H9 (cell line): ENCODE measurements around the gene CPM. TPM values are rescaled to one million over a fixed set of nuclear protein-coding genes. Genes with fewer than 3 reads are reported as not detected.
"Not testable (repeated sequence)": the region's sequence is repeated elsewhere in the genome, so short reads cannot be mapped to it uniquely, and the experiment has no call there.

ENCODE experiments used
- DNase-seq: peaks from one replicate; pipeline ENCODE4 v3.0.0-alpha.2; 2017
- H2AFZ ChIP-seq: one replicate; pipeline ENCODE4 v1.6.1; 2013; ENCODE audit warnings: mild to moderate bottlenecking, low read length, control low read depth, moderate library complexity
- H2AK5ac ChIP-seq: 2 replicates; pipeline ENCODE4 v1.6.1; 2013; ENCODE audit warnings: low read length, control low read depth, mixed read lengths; ENCODE audit not compliant: insufficient read length
- H2BK120ac ChIP-seq: one replicate; pipeline ENCODE4 v1.6.1; 2013; ENCODE audit warnings: low read depth, mild to moderate bottlenecking, low read length, control low read depth, inconsistent platforms; ENCODE audit not compliant: poor library complexity, severe bottlenecking
- H2BK12ac ChIP-seq: 2 replicates; pipeline ENCODE4 v1.6.1; 2013; ENCODE audit warnings: low read length, control low read depth, mixed read lengths, low read depth; ENCODE audit not compliant: insufficient read length
- H2BK15ac ChIP-seq: 2 replicates; pipeline ENCODE4 v1.6.1; 2013; ENCODE audit warnings: low read depth, low read length, control low read depth
- H2BK20ac ChIP-seq: one replicate; pipeline ENCODE4 v1.6.1; 2013; ENCODE audit warnings: low read depth, mild to moderate bottlenecking, low read length, control low read depth, inconsistent platforms; ENCODE audit not compliant: poor library complexity, severe bottlenecking
- H2BK5ac ChIP-seq: 2 replicates; pipeline ENCODE4 v1.6.1; 2013; ENCODE audit warnings: low read length, control low read depth, mixed read lengths; ENCODE audit not compliant: insufficient read length
- H3K14ac ChIP-seq: 2 replicates; pipeline ENCODE4 v1.6.1; 2013; ENCODE audit warnings: low read length, control low read depth; ENCODE audit not compliant: insufficient read depth
- H3K18ac ChIP-seq: 2 replicates; pipeline ENCODE4 v1.6.1; 2013; ENCODE audit warnings: low read depth, mild to moderate bottlenecking, mixed read lengths, low read length, control low read depth; ENCODE audit not compliant: insufficient read length
- H3K23ac ChIP-seq: 2 replicates; pipeline ENCODE4 v1.6.1; 2013; ENCODE audit warnings: low read length, control low read depth, mixed read lengths, low read depth; ENCODE audit not compliant: insufficient read length
- H3K23me2 ChIP-seq: 2 replicates; pipeline ENCODE4 v1.6.1; 2013; ENCODE audit warnings: low read depth, mild to moderate bottlenecking, mixed read lengths, low read length, control low read depth; ENCODE audit not compliant: insufficient read length, poor library complexity, severe bottlenecking
- H3K27ac ChIP-seq: 2 replicates; pipeline ENCODE4 v1.5.1; 2013; ENCODE audit warnings: low read length, control low read depth, mixed read lengths, low read depth; ENCODE audit not compliant: insufficient read length
- H3K27me3 ChIP-seq: 2 replicates; pipeline ENCODE4 v1.6.1; 2013; ENCODE audit warnings: low read length, control low read depth, inconsistent platforms; ENCODE audit not compliant: insufficient read depth
- H3K4ac ChIP-seq: 2 replicates; pipeline ENCODE4 v1.6.1; 2013; ENCODE audit warnings: low read depth, mild to moderate bottlenecking, control low read depth, inconsistent platforms, low read length, moderate library complexity
- H3K4me1 ChIP-seq: 2 replicates; pipeline ENCODE4 v1.6.1; 2013; ENCODE audit warnings: low read length, control low read depth, inconsistent platforms; ENCODE audit not compliant: insufficient read depth
- H3K4me2 ChIP-seq: 2 replicates; pipeline ENCODE4 v1.6.1; 2013; ENCODE audit warnings: low read length, control low read depth, mixed read lengths; ENCODE audit not compliant: insufficient read length, insufficient read depth
- H3K56ac ChIP-seq: 2 replicates; pipeline ENCODE4 v1.6.1; 2013; ENCODE audit warnings: low read depth, mild to moderate bottlenecking, mixed read lengths, low read length, control low read depth; ENCODE audit not compliant: insufficient read length
- H3K79me1 ChIP-seq: 2 replicates; pipeline ENCODE4 v1.6.1; 2013; ENCODE audit warnings: low read depth, mild to moderate bottlenecking, moderate library complexity, low read length, control low read depth, inconsistent platforms; ENCODE audit not compliant: insufficient read depth, poor library complexity, severe bottlenecking
- H3K79me2 ChIP-seq: 2 replicates; pipeline ENCODE4 v1.6.1; 2013; ENCODE audit warnings: low read length, control low read depth, inconsistent platforms; ENCODE audit not compliant: insufficient read depth
- H3K9ac ChIP-seq: 2 replicates; pipeline ENCODE4 v1.6.1; 2013; ENCODE audit warnings: low read length, control low read depth, mixed read lengths; ENCODE audit not compliant: insufficient read length; ENCODE audit errors: extremely low read depth
- H3K9me3 ChIP-seq: one replicate; pipeline ENCODE4 v1.6.1; 2013; ENCODE audit warnings: low read depth, low read length, inconsistent platforms; ENCODE audit not compliant: control insufficient read depth
- H3T11ph ChIP-seq: one replicate; pipeline ENCODE4 v1.6.1; 2013; ENCODE audit warnings: mild to moderate bottlenecking, low read length, control low read depth, inconsistent platforms
- H4K20me1 ChIP-seq: one replicate; pipeline ENCODE4 v1.6.1; 2013; ENCODE audit not compliant: control insufficient read depth, insufficient read length, insufficient read depth
- H4K5ac ChIP-seq: 2 replicates; pipeline ENCODE4 v1.6.1; 2013; ENCODE audit warnings: low read depth, mild to moderate bottlenecking, mixed read lengths, low read length, control low read depth; ENCODE audit not compliant: insufficient read length
- H4K8ac ChIP-seq: replicated peaks from 2 replicates; pipeline ENCODE4 v1.6.1; 2013; ENCODE audit warnings: low read length, control low read depth, mixed read lengths, low read depth; ENCODE audit not compliant: insufficient read length
- H4K91ac ChIP-seq: 2 replicates; pipeline ENCODE4 v1.6.1; 2013; ENCODE audit warnings: low read depth, mild to moderate bottlenecking, moderate library complexity, mixed read lengths, low read length, control low read depth; ENCODE audit not compliant: insufficient read length
- H3K27ac Mint-ChIP-seq, 3 experiments: 2 replicates in 2 of 3; 3 replicates in 1 of 3; pipeline ENCODE4 v1.8.0; 2020 to 2021; ENCODE audit warnings: mixed read lengths in 3 of 3, mild to moderate bottlenecking in 1 of 3, moderate library complexity in 1 of 3
- H3K27me3 Mint-ChIP-seq: 2 replicates; pipeline ENCODE4 v1.8.0; 2021; ENCODE audit warnings: low read depth, mild to moderate bottlenecking, moderate library complexity, mixed read lengths
- H3K36me3 Mint-ChIP-seq, 3 experiments: 2 replicates in 2 of 3; 3 replicates in 1 of 3; pipeline ENCODE4 v1.8.0; 2020 to 2021; ENCODE audit warnings: low read depth in 3 of 3, mixed read lengths in 3 of 3; ENCODE audit not compliant: insufficient read depth in 1 of 3
- H3K4me1 Mint-ChIP-seq, 2 experiments: 2 replicates each; pipeline ENCODE4 v1.8.0; 2020; ENCODE audit warnings: mixed read lengths in 2 of 2
- H3K4me3 Mint-ChIP-seq, 2 experiments: 2 replicates in 1 of 2; 3 replicates in 1 of 2; pipeline ENCODE4 v1.8.0; 2020 to 2021; ENCODE audit warnings: mild to moderate bottlenecking in 2 of 2, mixed read lengths in 2 of 2, moderate library complexity in 1 of 2
- H3K9me3 Mint-ChIP-seq, 2 experiments: 2 replicates in 1 of 2; 3 replicates in 1 of 2; pipeline ENCODE4 v1.8.0; 2020; ENCODE audit warnings: mild to moderate bottlenecking in 2 of 2, mixed read lengths in 2 of 2, moderate library complexity in 1 of 2
- WGBS: extraction: QIAGEN DNeasy Blood & Tissue Kit; methylation state at CpG from one replicate; pipeline ENCODE4 v1.1.7; 2013; ENCODE audit warnings: missing lambda C conversion rate, low lambda C conversion rate, mixed read lengths; ENCODE audit not compliant: insufficient read length; ENCODE audit errors: extremely low coverage; 5-methylcytosine and 5-hydroxymethylcytosine counted together
- total RNA-seq: library from RNA; stranded (reverse); gene quantifications from 2 replicates; pipeline ENCODE4 v1.2.1, GENCODE V29; 2021
- TF ChIP-seq, protein P1 (sequence below): fragments of 200-600 bp; sonication (generic); conservative IDR thresholded peaks from 3 replicates; pipeline ENCODE4 v1.8.0; 2021; ENCODE audit warnings: antibody characterized with exemption, mild to moderate bottlenecking

Gene CPM
- total RNA-seq, 1 experiment from 2014 or later: 1.2 TPM

GRCh38 chr12:68841717-68842116, 91.3 kb downstream of the CPM start:
- Mint-ChIP-seq H3K36me3 (peaks cover 13 to 63% (median 43%) of the 10 kb centered on the region in 3 experiments; a peak in 6 of 7 replicates), H3K4me3 (no peak overlapping the region), H3K27me3 (no peaks in the 10 kb centered on the region), H3K27ac (no peak overlapping the region), H3K4me1 (no peaks in the 10 kb centered on the region), H3K9me3 (no peaks in the 10 kb centered on the region)
- no peak overlapping the region for H2BK12ac ChIP-seq
- H3K4ac ChIP-seq: no peak overlapping the region
- H3K14ac ChIP-seq: no peak overlapping the region
- no peaks in the 10 kb centered on the region for H3K79me2 ChIP-seq
- no peak overlapping the region for H3K27ac ChIP-seq
- no peaks in the 10 kb centered on the region for H3K23me2 ChIP-seq
- no peak overlapping the region for H3K56ac ChIP-seq
- H3K23ac ChIP-seq: no peak overlapping the region
- no peak overlapping the region for H3K4me2 ChIP-seq
- H4K91ac ChIP-seq: no peak overlapping the region
- no CpG with 5 or more reads among the region's 2 CpGs for WGBS
- H4K20me1 ChIP-seq: no peaks in the 10 kb centered on the region
- H2BK5ac ChIP-seq: no peak overlapping the region
- H3K9ac ChIP-seq: no peak overlapping the region
- H3K79me1 ChIP-seq: no peaks in the 10 kb centered on the region
- H3T11ph ChIP-seq: no peak overlapping the region
- H2BK120ac ChIP-seq: no peak overlapping the region
- H2AK5ac ChIP-seq: no peak overlapping the region
- no peak overlapping the region for H4K5ac ChIP-seq
- H3K9me3 ChIP-seq: no peaks in the 10 kb centered on the region
- no peak overlapping the region for H4K8ac ChIP-seq
- no peak for DNase-seq
- H3K18ac ChIP-seq: no peak overlapping the region
- H2BK15ac ChIP-seq: no peak overlapping the region
- no peaks in the 10 kb centered on the region for H3K27me3 ChIP-seq
- TF ChIP-seq, protein P1, sequence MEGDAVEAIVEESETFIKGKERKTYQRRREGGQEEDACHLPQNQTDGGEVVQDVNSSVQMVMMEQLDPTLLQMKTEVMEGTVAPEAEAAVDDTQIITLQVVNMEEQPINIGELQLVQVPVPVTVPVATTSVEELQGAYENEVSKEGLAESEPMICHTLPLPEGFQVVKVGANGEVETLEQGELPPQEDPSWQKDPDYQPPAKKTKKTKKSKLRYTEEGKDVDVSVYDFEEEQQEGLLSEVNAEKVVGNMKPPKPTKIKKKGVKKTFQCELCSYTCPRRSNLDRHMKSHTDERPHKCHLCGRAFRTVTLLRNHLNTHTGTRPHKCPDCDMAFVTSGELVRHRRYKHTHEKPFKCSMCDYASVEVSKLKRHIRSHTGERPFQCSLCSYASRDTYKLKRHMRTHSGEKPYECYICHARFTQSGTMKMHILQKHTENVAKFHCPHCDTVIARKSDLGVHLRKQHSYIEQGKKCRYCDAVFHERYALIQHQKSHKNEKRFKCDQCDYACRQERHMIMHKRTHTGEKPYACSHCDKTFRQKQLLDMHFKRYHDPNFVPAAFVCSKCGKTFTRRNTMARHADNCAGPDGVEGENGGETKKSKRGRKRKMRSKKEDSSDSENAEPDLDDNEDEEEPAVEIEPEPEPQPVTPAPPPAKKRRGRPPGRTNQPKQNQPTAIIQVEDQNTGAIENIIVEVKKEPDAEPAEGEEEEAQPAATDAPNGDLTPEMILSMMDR: no peak
- no peak overlapping the region for H2BK20ac ChIP-seq
- no peaks in the 10 kb centered on the region for H3K4me1 ChIP-seq
- no peak overlapping the region for H2AFZ ChIP-seq

DNA sequence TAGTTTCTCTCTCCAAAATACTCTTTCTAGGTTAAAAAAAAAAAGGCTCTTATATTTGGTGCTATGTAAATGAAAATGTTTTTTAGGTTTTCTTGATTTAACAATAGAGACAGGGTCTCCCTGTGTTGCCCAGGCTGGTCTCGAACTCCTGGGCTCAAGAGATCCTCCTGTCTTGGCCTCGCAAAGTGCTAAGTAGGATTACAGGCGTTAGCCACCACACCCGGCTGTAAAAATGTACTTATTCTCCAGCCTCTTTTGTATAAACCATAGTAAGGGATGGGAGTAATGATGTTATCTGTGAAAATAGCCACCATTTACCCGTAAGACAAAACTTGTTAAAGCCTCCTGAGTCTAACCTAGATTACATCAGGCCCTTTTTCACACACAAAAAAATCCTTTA, 91.8 kb downstream of the CPM start:
- H3K9me3 Mint-ChIP-seq, H3T11ph ChIP-seq, H3K4me3 Mint-ChIP-seq, H3K4me1 ChIP-seq, H3K27me3 Mint-ChIP-seq, H3K14ac ChIP-seq, H2BK12ac ChIP-seq, H4K91ac ChIP-seq, H4K8ac ChIP-seq, H3K18ac ChIP-seq, H3K4me1 Mint-ChIP-seq, H3K9me3 ChIP-seq, H3K4me2 ChIP-seq, H4K20me1 ChIP-seq, DNase-seq, H3K27ac ChIP-seq, H3K23ac ChIP-seq, H3K79me1 ChIP-seq, H2BK120ac ChIP-seq, H2AFZ ChIP-seq, H2BK15ac ChIP-seq, H3K56ac ChIP-seq, H3K9ac ChIP-seq, H2AK5ac ChIP-seq, H3K4ac ChIP-seq, H4K5ac ChIP-seq, H2BK20ac ChIP-seq, H3K23me2 ChIP-seq, H2BK5ac ChIP-seq, H3K27me3 ChIP-seq, H3K27ac Mint-ChIP-seq, H3K79me2 ChIP-seq: not testable (repeated sequence)
- H3K36me3 Mint-ChIP-seq: peaks cover 16 to 68% (median 47%) of the 10 kb centered on the region in 3 experiments; a peak in 6 of 7 replicates
- whole genome bisulfite sequencing: no CpG with 5 or more reads among the region's 5 CpGs
